GM18873 (cell line): ENCODE data around the gene FAM72C.
"Not testable (repeated sequence)": the region's sequence is repeated elsewhere in the genome, so short reads cannot be mapped to it uniquely, and the experiment has no call there.

ENCODE experiments used
- ATAC-seq: cut with Tn5 transposase; IDR thresholded peaks from one replicate; pipeline ENCODE4 v1.9.1; 2021; ENCODE audit warnings: mild to moderate bottlenecking, moderate library complexity, moderate number of reproducible peaks; ENCODE audit not compliant: unreplicated experiment, low FRiP score

The FAM72C gene

DNA sequence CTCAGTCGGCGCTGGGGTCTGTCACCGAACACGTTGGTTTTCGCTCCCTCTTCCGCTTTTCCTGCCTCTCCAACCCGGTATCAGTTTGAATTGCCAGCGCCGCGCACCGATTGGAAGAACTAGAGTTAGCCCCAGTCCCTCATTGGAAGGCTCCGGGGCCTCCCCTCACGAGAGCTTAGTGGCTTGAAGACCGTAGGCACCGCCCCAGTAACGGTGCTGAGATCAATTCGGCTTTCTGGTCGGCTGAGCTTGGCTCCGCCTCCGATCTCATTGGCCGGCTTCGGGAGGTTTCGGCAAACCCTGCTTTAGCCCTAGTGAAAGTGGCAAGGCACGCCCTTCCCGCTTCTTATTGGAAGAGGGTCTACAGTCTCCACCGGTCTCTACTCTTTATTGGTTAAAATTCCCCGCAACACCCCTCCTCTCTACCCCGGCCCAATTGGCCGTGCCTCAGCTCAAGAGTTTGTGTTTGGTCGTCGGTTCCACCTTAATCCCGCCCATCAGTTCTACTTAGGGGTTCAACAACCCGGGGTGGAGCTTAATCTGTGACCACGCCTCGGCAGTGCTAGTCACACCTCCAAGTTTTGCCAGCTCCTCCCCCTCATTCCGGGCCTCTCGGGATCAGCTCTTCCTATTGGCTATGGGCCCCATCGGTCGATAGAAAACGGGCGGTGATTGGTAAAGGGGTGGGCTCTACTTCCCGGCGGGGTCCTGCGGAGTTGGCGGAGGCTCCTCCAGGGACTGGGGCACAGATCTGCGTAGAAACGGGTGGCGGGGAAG, at the start of gene FAM72C:
TSS of gene FAM72C (minus strand) at position 63 of the 777 bp plus-strand sequence. CDS start 845 bp downstream, outside the sequence.
- ATAC-seq: peak; percentile 90

GRCh38 chr1:144020001-144020738, 48.4 kb upstream of the FAM72C start:
- not testable (repeated sequence) for ATAC-seq

DNA sequence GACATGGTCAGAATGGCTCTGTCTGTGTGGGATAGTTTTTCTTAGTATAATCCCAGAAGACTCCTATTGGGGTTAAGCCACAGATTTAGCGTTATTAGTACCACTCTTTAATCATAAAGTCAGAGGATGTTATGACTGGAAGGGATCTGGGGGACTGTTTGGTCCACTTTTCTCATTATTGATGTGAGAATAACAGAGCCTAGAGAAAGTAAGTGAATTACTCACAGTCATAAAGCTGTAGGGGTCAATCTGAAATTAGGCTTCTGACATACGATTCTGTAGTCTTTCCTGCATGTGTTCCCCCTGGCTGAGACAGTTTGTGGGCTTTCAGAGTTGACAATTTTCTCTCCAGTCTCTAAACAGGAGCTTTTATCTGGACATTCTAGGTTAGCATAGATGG, 47.3 kb upstream of the FAM72C start:
- not testable (repeated sequence) for ATAC-seq

DNA sequence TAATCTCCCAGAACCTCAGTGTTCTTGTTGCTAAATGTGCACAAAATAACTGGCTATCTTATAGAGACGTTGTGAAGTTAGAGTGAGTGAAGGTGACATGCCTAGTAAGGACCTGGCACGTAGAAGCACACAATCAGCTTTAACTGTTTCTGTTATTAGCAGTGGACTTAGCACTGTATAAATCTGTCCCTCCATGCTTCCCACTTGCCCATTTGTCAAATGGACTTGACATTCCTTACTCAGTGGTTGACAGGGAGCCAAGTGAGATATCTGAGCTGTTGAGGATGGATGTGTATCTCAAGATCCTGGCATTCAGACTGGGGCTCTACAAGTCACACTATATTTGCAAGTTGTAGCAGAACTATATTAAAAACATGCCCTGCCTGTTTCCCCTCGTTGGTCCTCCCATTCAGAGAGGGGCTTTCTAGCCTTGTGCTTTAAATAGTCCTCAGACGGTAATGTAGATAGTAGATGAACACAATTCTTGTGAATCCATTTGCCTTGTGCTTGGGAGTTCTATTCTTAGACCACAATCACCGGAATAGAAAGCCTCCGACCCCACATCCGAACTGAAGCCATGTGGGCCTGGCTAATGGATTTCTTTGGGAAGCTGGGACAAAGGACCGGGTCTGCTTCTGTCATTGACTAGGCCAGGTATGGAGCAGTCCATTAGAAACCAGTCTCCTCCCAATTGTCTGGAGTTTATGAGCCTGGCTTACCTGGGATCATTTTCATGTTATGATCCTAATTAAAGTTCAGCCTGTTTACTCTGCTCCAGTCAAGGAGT, 43.6 kb upstream of the FAM72C start:
- not testable (repeated sequence) for ATAC-seq

DNA sequence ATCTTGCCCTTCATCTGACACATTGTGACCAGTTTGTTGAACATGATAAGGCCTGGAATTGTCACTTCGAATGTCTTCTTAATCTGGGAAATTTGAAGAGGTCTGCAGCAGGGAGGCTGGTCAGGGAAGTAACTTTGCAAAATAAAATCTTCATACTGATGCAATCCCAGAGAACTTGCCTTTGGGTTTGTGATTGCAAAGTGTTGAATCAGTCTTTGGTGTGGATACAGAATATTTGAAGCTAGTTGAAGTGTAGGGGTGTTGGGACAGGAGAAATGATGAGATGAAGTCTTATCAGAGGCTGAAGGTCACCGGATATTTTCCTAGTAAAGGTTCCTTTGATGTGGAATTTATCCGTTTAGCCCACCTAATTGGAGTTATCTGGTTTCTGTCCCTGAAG, 42.7 kb upstream of the FAM72C start:
- not testable (repeated sequence) for ATAC-seq

GRCh38 chr1:144014121-144014520, 42.3 kb upstream of the FAM72C start:
- not testable (repeated sequence) for ATAC-seq

GRCh38 chr1:144012168-144012733, 40.5 kb upstream of the FAM72C start:
- peak; percentile 99 for ATAC-seq

DNA sequence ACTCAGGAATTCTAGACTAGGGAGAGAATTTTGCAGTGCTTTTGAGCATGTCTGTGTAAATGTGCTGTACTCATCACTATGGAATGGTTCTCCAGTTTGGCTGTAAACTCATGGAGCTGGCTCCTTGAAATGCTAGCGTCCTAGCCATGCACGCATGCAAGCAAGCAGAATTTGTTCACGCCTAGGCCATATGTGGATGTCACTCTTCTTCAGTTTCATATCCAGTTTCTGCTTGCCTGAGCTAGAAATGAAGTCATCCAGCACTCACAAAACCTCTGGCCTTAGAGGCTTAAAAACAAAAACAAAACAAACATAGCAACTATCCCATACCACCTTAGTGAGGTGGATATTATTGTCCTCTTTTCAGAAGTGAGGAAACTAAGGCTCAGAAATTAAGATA, 37.6 kb upstream of the FAM72C start:
- ATAC-seq: peak; percentile 42

- ATAC-seq: not testable (repeated sequence)
Observed at GRCh38 chr1:144004259-144004658, 32.5 kb upstream of the FAM72C start.

- not testable (repeated sequence) for ATAC-seq
Observed at GRCh38 chr1:144003306-144004029, 31.7 kb upstream of the FAM72C start.

GRCh38 chr1:144002141-144002881, 30.5 kb upstream of the FAM72C start:
- ATAC-seq: peak; percentile 46

DNA sequence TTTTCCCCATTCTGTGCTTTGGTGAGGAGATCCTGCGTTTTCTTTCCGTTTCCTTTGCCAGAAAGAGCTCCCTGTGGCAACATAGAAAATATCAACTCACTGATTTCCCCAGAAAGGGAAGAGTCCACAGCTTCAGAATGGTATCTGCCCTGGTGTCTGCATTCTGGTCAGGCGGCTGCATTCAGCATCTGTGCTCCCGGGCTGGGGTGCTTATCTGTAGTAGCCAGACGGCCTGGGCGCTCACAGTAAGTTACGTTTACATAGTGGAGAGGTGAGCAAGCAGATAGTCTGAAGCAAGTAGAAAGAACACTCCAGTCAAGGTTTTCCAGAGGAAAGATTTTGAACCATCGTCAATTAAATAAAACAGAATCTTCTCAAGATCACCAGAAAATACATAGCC, 29.3 kb upstream of the FAM72C start:
- ATAC-seq: not testable (repeated sequence)

DNA sequence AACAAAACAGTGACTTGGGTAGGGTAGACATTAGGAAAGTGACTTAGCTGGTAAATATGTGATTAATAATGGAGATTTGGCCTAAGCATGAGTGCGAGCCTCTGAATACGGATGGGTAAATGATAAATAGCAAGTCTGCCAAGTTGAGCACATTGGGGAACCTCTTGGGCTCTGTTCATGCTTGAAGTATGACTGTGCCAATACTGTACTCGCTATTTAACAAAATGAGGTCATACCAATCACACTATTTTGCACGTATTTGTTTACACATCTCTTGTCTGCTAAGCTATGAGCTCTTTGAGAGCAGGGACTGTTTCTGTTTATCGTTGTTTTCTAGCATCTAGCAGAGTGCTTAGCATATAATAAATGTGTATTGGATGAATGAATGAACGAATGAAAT, 24.2 kb upstream of the FAM72C start:
- ATAC-seq: not testable (repeated sequence)

DNA sequence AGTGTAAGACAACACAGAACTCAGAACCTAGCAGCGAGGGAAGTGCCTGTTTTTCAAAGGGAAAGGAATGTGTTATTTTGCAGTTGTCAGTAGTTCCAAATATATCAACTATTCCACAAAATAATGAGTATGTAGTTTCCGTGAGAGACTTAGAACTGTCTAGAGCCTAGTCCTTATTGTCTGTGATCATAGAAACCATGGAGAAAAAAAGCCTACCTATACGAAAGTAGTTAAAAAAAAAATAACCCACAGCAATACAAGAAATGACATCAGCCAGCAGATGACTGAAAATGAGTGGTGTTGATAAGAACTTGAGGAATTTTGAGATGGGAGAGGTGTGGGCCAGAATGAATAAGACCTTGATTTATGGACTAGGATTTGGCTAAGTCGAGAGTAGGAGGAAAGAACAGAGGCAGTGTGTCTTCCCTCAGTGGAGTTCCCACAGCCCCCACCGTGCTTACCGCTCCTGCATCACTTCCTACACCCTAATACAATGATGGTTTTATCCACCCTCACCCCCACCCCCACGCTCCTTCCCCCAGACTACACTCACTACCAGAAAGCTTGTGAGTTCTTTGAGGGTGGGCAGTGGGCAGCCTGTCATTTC, 21.6 kb upstream of the FAM72C start:
- not testable (repeated sequence) for ATAC-seq

GRCh38 chr1:143990699-143991098, 18.9 kb upstream of the FAM72C start:
- not testable (repeated sequence) for ATAC-seq

GRCh38 chr1:143989719-143990118, 17.9 kb upstream of the FAM72C start:
- not testable (repeated sequence) for ATAC-seq

DNA sequence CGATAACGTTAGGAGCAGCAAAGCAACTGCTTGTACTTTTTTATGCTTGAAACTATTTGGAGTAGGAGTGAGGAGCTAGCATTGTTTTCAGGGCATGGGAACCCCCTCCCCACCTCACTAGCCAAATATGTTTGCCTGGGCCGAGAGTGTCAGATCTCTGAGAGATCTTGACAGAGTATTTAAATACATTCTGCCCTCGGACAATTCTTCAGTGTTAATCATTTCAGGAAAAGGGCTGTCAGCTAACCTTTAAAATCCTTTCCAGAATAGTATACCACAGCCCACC, 17.6 kb upstream of the FAM72C start:
- not testable (repeated sequence) for ATAC-seq

GRCh38 chr1:143988602-143989426, 17.0 kb upstream of the FAM72C start:
- not testable (repeated sequence) for ATAC-seq
